ENCODE results near the gene DHX58.

- TF ChIP-seq CTCF (IDR thresholded peaks at IDR 0.05) = no peak
- no peak for TF ChIP-seq POLR2A (IDR thresholded peaks at IDR 0.05)
These were observed 36.7 kb downstream of the DHX58 start for GRCh38 chr17:42075789-42076188.
